ENCODE data around the gene SEPTIN7.

DNA sequence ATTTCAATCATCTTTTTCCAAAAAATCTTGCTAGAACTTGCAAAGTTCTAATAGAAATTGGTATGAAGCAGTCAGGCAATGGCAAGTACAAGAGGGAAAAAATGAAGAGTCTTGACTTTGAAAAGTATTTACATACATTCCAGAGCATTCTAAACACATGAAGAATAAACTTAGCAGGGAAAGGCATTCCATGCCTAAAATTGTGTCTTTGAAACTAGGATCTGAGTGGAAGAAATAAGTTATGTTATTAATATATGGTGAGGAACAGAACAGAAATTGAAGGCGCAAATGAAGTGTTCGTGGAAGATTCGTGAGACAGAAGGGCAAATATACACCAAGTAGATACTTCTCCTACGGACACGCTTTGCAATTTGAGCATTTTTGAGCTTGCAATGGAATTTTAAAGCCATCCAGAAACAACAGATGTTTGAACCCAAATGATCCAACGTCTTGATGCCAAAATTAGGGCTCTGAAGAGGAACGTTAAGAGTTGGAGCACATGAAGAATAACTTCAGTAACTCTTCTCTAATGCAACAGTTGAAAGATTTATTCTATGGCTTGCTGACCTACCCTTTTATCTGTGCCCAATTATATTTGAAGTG lies 40.6 kb upstream of the SEPTIN7 start:
- no peak for TF ChIP-seq EZH2 (IDR thresholded peaks at IDR 0.05; ENCODE audit: borderline replicate concordance, low read length)
- TF ChIP-seq CTCF (IDR thresholded peaks at IDR 0.05; ENCODE audit: low read length): no peak

Data from OCI-LY1 (cell line).